Neural cell (in vitro differentiated cells): Measurements from ENCODE around the gene TPBGL.

Experiments used
- CTCF ChIP-seq: fragments of 450-650 bp; IDR thresholded peaks from 2 replicates; pipeline ENCODE4 v1.5.1; 2014; ENCODE audit warnings: antibody characterized with exemption, mild to moderate bottlenecking, moderate library complexity; ENCODE audit not compliant: poor library complexity, severe bottlenecking
- EZH2 ChIP-seq: fragments of 200-600, 300-800 bp; shearing (Covaris generic), sonication (generic); IDR thresholded peaks from 2 replicates; pipeline ENCODE4 v1.6.1; 2014; ENCODE audit warnings: antibody characterized with exemption, low read length, borderline replicate concordance, mild to moderate bottlenecking; ENCODE audit not compliant: insufficient read depth, poor library complexity, severe bottlenecking
- POLR2AphosphoS5 ChIP-seq: IDR thresholded peaks from 2 replicates; pipeline ENCODE4 v1.6.1; 2012
- RAD21 ChIP-seq: fragments of 450-650 bp; conservative IDR thresholded peaks from 2 replicates; pipeline ENCODE4 v1.6.1; 2014; ENCODE audit warnings: antibody characterized with exemption, mild to moderate bottlenecking, moderate library complexity
- REST ChIP-seq: IDR thresholded peaks from 2 replicates; pipeline ENCODE4 v1.6.1; 2012; ENCODE audit warnings: borderline replicate concordance

- TF ChIP-seq REST (no peak), CTCF (no peak), POLR2AphosphoS5 (no peak), RAD21 (no peak), EZH2 (no peak)
Observed at GRCh38 chr11:75271730-75272129, 31.2 kb downstream of the TPBGL start.
